Lower lobe of right lung (tissue), 2 donors: ENCODE results near the gene DEPDC1B. TPM values are rescaled to one million over a fixed set of nuclear protein-coding genes. Genes with fewer than 3 reads are reported as not detected.

Experiments used
- ATAC-seq, 2 donors: fragments of 200-7000 bp; cut with Tn5 transposase; one replicate each; pipeline ENCODE4 v1.9.1; 2020 to 2022; ENCODE audit warnings: mild to moderate bottlenecking in 2 of 2, moderate library complexity in 2 of 2
- DNase-seq: peaks from one replicate; pipeline ENCODE4 v3.0.0-alpha.2; 2020
- H3K27ac ChIP-seq: fragments of 200-600 bp; one replicate; pipeline ENCODE4 v1.8.0; 2022
- H3K27me3 ChIP-seq: fragments of 200-600 bp; one replicate; pipeline ENCODE4 v1.8.0; 2022; ENCODE audit warnings: low read depth
- H3K36me3 ChIP-seq: fragments of 200-600 bp; one replicate; pipeline ENCODE4 v1.8.0; 2022; ENCODE audit warnings: mild to moderate bottlenecking
- H3K4me1 ChIP-seq: fragments of 200-600 bp; one replicate; pipeline ENCODE4 v1.8.0; 2022
- H3K4me3 ChIP-seq: fragments of 200-600 bp; one replicate; pipeline ENCODE4 v1.8.0; 2022; ENCODE audit warnings: mild to moderate bottlenecking
- H3K9me3 ChIP-seq: fragments of 200-600 bp; one replicate; pipeline ENCODE4 v1.8.0; 2022
- intact Hi-C: fragments of 100-400 bp; cut with DNase I; formaldehyde crosslinking; loops from one replicate; pipeline ENCODE4 v1.11.0; 2022
- long read RNA-seq: library from polyadenylated mRNA; unstranded; transcript quantifications from one replicate; pipeline ENCODE4 v2.0.0, GENCODE V29; 2021
- total RNA-seq: library from RNA; stranded (reverse); fragmentation: NEBNext Ultra II Directional; extraction: Animal tissue kit (Norgen Biotek cat#: 25700); gene quantifications from one replicate; pipeline ENCODE4 v1.2.1, GENCODE V29; 2021
- TF ChIP-seq, protein P1 (sequence below): fragments of 200-600 bp; IDR thresholded peaks from one replicate; pipeline ENCODE4 v1.8.0; 2022; ENCODE audit warnings: antibody characterized with exemption, mild to moderate bottlenecking
- donor health status: DM: no; HTN: yes; CAD: no; lungs with severe emphysema.

The DEPDC1B gene, protein sequence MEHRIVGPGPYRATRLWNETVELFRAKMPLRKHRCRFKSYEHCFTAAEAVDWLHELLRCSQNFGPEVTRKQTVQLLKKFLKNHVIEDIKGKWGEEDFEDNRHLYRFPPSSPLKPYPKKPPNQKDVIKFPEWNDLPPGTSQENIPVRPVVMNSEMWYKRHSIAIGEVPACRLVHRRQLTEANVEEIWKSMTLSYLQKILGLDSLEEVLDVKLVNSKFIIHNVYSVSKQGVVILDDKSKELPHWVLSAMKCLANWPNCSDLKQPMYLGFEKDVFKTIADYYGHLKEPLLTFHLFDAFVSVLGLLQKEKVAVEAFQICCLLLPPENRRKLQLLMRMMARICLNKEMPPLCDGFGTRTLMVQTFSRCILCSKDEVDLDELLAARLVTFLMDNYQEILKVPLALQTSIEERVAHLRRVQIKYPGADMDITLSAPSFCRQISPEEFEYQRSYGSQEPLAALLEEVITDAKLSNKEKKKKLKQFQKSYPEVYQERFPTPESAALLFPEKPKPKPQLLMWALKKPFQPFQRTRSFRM
- total RNA-seq = 0.30 TPM
- long read RNA-seq = 0 reads

DNA sequence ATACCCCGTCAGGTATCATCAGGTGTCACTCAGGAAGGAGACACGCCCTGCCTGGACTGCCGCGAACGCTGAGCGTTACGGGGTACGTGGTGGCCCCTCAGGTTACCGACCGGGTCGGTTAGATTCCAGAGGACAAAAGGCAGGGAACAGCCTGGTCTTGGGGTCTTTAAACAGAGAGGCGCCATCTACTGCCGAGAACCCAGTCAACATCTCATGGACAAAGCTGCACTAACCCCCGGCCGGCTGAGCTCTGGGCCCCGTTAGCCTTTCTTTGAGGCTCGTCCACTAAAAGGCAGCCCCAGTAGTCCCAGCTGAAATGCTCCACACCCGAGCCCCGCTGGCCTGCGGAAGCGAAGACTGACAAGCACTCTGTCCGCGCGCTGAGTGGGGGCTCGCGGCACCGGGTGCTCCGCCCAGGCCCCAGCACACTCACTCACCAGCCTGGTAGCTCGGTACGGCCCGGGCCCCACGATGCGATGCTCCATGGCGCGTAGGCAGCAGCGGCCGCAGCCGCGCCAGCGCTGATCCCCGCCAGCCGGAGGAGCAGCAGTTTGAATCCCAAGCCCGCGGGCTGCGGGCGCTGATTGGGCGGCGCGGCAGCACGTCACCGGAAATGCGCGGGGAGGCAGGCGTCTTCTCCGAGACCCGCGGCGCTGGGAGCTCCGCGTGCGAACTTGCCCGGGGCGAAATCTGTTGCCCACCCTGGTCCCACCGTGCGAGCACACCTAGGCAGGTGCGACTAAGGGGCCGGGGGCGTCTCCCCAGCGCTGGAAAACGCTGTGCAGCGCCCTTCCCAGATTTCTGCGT is at the start of gene DEPDC1B:
TSS of gene DEPDC1B (minus strand) at position 558 of the 807 bp plus-strand sequence. CDS start at position 485, 73 bp downstream.
- peak within 1 kb of the TSS; percentile 87 for H3K4me3 ChIP-seq
- peaks cover 9% of the 10 kb centered on the region for H3K4me1 ChIP-seq
- intact Hi-C loops = no loop called here
- TF ChIP-seq, protein P1, sequence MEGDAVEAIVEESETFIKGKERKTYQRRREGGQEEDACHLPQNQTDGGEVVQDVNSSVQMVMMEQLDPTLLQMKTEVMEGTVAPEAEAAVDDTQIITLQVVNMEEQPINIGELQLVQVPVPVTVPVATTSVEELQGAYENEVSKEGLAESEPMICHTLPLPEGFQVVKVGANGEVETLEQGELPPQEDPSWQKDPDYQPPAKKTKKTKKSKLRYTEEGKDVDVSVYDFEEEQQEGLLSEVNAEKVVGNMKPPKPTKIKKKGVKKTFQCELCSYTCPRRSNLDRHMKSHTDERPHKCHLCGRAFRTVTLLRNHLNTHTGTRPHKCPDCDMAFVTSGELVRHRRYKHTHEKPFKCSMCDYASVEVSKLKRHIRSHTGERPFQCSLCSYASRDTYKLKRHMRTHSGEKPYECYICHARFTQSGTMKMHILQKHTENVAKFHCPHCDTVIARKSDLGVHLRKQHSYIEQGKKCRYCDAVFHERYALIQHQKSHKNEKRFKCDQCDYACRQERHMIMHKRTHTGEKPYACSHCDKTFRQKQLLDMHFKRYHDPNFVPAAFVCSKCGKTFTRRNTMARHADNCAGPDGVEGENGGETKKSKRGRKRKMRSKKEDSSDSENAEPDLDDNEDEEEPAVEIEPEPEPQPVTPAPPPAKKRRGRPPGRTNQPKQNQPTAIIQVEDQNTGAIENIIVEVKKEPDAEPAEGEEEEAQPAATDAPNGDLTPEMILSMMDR = no peak
- H3K36me3 ChIP-seq = no peaks in the 10 kb centered on the region
- H3K27ac ChIP-seq = peak within 1 kb of the TSS; percentile 74
- no peaks in the 10 kb centered on the region for H3K9me3 ChIP-seq
- no peaks in the 10 kb centered on the region for H3K27me3 ChIP-seq
- peak; percentile 96 to 99 for ATAC-seq
- peak; percentile 88 for DNase-seq

DNA sequence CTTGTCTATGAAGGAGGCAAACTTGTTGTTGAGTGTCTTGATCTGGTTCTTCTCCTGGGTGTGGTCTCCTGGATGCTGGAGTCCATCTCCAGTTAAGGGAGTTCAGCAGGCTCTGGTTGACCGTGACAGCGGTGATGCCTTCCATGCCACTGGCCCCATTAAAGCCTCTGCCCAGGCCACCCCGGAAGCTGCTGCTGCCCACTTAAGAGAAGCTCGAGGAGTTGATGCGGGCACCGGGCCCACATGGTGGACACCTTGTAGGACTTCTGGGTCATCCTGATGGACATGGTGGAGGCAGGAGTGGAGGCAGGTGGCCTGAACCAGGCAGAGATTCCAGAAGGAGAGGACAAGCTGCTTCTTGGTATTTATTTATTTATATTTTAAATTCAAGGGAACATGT is 44.7 kb upstream of the DEPDC1B start:
- Histone ChIP-seq H3K27ac (no peak overlapping the region), H3K27me3 (no peaks in the 10 kb centered on the region), H3K9me3 (no peaks in the 10 kb centered on the region), H3K36me3 (no peaks in the 10 kb centered on the region), H3K4me1 (no peaks in the 10 kb centered on the region), H3K4me3 (no peak overlapping the region)
- ATAC-seq = no peak
- no peak for DNase-seq
- intact Hi-C loops = no loop called here
- TF ChIP-seq, protein P1 = no peak

DNA sequence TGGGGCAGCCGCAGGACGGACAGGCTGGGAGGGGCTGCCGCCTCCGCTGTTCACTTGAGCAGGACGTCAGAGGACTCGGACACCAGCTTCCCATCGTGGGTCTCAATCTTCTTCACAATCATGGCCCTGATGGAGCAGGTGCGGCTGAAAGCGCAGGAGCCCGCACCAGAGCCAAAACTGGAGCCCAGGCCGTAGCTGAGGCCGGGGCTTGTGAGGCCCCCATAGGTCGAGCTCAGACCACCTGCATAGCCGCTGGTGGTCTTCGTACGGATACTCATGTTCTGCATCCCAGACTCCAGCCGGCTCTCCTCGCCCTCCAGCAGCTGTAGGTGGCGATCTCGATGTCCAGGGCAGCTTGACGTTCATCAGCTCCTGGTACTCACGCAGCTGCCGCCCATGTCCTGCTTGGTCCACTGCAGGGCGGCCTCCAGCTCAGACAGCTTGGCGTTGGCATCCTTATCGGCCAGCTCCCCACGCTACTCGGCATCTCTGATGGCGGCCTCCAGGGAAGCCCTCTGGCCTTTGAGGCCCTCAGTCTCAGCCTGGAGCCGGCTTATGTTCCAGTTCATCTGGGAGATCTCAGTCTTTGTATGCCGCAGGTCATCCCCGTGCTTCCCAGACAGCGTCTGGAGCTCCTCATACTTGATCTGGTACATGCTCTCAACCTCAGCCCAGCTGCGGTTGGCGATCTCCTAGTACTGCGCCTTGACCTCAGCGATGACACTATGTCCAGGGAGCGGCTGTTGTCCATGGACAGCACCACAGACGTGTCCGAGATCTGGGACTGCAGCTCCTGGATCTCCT is 43.7 kb upstream of the DEPDC1B start:
- no peak overlapping the region for H3K27ac ChIP-seq
- no peak for DNase-seq
- H3K4me1 ChIP-seq = no peaks in the 10 kb centered on the region
- TF ChIP-seq, protein P1 = no peak
- H3K27me3 ChIP-seq = no peaks in the 10 kb centered on the region
- no peak overlapping the region for H3K4me3 ChIP-seq
- intact Hi-C loops = no loop called here
- H3K9me3 ChIP-seq = no peaks in the 10 kb centered on the region
- ATAC-seq = no peak
- H3K36me3 ChIP-seq = no peaks in the 10 kb centered on the region

DNA sequence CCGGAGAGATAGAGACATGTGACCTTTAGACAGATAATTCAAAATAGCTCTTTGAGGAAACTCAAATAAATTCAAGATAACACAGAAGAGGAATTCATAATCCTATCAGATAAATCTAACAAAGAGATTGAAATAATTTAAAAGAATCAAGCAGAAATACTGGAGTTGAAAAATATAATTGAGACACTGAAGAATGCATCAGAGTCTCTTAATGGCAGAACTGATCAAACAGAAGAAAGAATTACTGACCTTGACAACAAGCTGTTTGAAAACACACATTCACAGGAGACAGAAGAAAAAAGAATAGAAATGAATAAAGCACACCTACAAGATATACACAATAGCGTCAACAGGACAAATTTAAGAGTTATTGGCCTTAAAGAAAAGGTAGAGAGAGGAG is 40.4 kb upstream of the DEPDC1B start:
- ATAC-seq (no peak), DNase-seq (no peak)
- H3K27ac ChIP-seq = no peak overlapping the region
- H3K4me3 ChIP-seq = no peak overlapping the region
- H3K36me3 ChIP-seq = no peaks in the 10 kb centered on the region
- H3K9me3 ChIP-seq = no peaks in the 10 kb centered on the region
- intact Hi-C loops = no loop called here
- no peaks in the 10 kb centered on the region for H3K27me3 ChIP-seq
- no peaks in the 10 kb centered on the region for H3K4me1 ChIP-seq
- TF ChIP-seq, protein P1 = no peak

DNA sequence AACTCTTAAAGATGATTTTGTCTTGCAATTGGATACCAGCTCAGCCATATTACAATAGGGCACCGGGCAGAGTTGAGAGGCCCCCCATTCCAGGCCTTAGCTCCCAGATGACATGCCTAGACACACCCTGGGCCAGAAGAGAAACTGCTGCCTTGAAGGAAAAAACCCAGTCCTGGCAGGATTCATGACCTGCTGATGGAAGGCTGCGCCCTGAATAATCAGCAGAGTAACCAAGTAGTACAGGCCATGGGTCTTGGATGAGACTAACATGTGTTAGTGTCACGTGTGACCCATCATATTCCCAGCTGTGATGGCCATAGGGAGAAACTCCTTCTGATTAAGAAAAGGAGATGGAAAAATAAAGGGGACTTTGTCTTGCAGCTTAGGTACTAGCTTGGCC is 39.0 kb upstream of the DEPDC1B start:
- ATAC-seq (no peak), DNase-seq (no peak)
- TF ChIP-seq, protein P1 = no peak
- H3K4me1 ChIP-seq = no peaks in the 10 kb centered on the region
- H3K4me3 ChIP-seq = no peak overlapping the region
- no peak overlapping the region for H3K27ac ChIP-seq
- no peaks in the 10 kb centered on the region for H3K9me3 ChIP-seq
- H3K36me3 ChIP-seq = no peaks in the 10 kb centered on the region
- no peaks in the 10 kb centered on the region for H3K27me3 ChIP-seq
- intact Hi-C loops = no loop called here
